ENCODE data around the gene TPST1. TPM values are rescaled to one million over a fixed set of nuclear protein-coding genes. Genes with fewer than 3 reads are reported as not detected.
A peak's percentile ranks its signal among the peaks of the same experiment; 100 is the strongest.
"Not testable (repeated sequence)": the region's sequence is repeated elsewhere in the genome, so short reads cannot be mapped to it uniquely, and the experiment has no call there.

TPST1 gene
- polyA plus RNA-seq, 2 donors = 4.4 to 5.9 TPM

- H3K4me3 ChIP-seq (ENCODE audit: low read depth in 1 of 2, low read length in 2 of 2); H3K36me3 ChIP-seq (ENCODE audit: control insufficient read depth in 2 of 2, insufficient read depth in 2 of 2, low read length in 1 of 2); H3K27me3 ChIP-seq (ENCODE audit: control insufficient read depth in 1 of 2, insufficient read depth in 2 of 2, low read length in 2 of 2); H3K4me1 ChIP-seq (ENCODE audit: control insufficient read depth in 2 of 2, insufficient read depth in 2 of 2, low read length in 1 of 2); H3K27ac ChIP-seq (ENCODE audit: low read depth in 2 of 2, low read length in 1 of 2); H3K9me3 ChIP-seq (ENCODE audit: control insufficient read depth in 2 of 2, insufficient read depth in 1 of 2, low read depth in 1 of 2, low read length in 1 of 2): not testable (repeated sequence)
- WGBS, 2 donors = 49 to 64% methylated on average over 9 of the region's 9 CpGs
Observed at GRCh38 chr7:66172536-66173401, 32.4 kb upstream of the TPST1 start.

- H3K36me3 ChIP-seq (ENCODE audit: control insufficient read depth in 2 of 2, insufficient read depth in 2 of 2, low read length in 1 of 2) = no peaks in the 10 kb centered on the region
- 78 to 83% methylated on average over 5 of the region's 5 CpGs for WGBS, 2 donors
- no peak overlapping the region for H3K4me3 ChIP-seq (ENCODE audit: low read depth in 1 of 2, low read length in 2 of 2)
- no peaks in the 10 kb centered on the region for H3K27me3 ChIP-seq (ENCODE audit: control insufficient read depth in 1 of 2, insufficient read depth in 2 of 2, low read length in 2 of 2)
- no peak overlapping the region for H3K27ac ChIP-seq (ENCODE audit: low read depth in 2 of 2, low read length in 1 of 2)
- peaks cover 0 to 7% of the 10 kb centered on the region in 2 donors for H3K4me1 ChIP-seq (ENCODE audit: control insufficient read depth in 2 of 2, insufficient read depth in 2 of 2, low read length in 1 of 2)
- H3K9me3 ChIP-seq (ENCODE audit: control insufficient read depth in 2 of 2, insufficient read depth in 1 of 2, low read depth in 1 of 2, low read length in 1 of 2) = no peaks in the 10 kb centered on the region
Observed at GRCh38 chr7:66173856-66174255, 31.3 kb upstream of the TPST1 start.

DNA sequence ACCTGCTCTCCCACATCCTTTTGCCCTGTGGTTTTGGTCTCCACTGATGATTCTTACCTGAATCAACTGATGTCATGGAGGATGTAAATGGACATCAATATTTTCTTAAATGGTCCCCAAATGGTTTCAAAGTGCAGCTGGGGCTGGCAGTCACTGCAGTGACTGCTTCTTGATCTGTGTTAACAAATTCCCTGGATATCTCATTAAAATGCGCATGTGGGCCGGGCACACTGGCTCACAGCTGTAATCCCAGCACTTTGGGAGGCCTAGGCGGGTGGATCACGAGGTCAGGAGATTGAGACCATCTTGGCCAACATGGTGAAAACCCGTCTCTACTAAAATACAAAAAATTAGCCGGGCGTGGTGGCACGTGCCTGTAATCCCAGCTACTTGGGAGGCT is 30.1 kb upstream of the TPST1 start:
- H3K9me3 ChIP-seq (ENCODE audit: control insufficient read depth in 2 of 2, insufficient read depth in 1 of 2, low read depth in 1 of 2, low read length in 1 of 2); H3K27me3 ChIP-seq (ENCODE audit: control insufficient read depth in 1 of 2, insufficient read depth in 2 of 2, low read length in 2 of 2); H3K4me3 ChIP-seq (ENCODE audit: low read depth in 1 of 2, low read length in 2 of 2); H3K4me1 ChIP-seq (ENCODE audit: control insufficient read depth in 2 of 2, insufficient read depth in 2 of 2, low read length in 1 of 2); H3K27ac ChIP-seq (ENCODE audit: low read depth in 2 of 2, low read length in 1 of 2); H3K36me3 ChIP-seq (ENCODE audit: control insufficient read depth in 2 of 2, insufficient read depth in 2 of 2, low read length in 1 of 2): not testable (repeated sequence)
- WGBS, 2 donors = 90 to 93% methylated on average over 8 of the region's 8 CpGs

DNA sequence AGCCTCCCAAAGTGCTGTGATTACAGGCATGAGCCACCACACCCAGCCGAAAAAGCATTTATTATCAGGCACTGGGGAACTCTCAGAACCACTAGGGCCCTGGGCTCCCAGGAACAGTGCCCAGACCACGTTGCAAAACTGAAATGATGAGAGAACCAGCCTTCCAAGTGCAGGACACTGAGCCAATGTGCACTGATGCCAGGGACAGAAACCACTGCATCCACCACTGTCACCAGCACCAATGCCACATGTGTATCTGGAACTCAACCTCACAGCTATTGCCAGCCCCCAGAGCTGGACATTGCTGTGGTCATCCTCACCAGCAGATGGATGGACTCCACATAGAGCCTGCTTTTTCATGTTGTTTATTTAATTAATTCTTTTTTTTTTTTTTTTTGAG is 28.2 kb upstream of the TPST1 start:
- Histone ChIP-seq H3K27me3 (ENCODE audit: control insufficient read depth in 1 of 2, insufficient read depth in 2 of 2, low read length in 2 of 2) (no peaks in the 10 kb centered on the region), H3K27ac (ENCODE audit: low read depth in 2 of 2, low read length in 1 of 2) (no peak overlapping the region), H3K36me3 (ENCODE audit: control insufficient read depth in 2 of 2, insufficient read depth in 2 of 2, low read length in 1 of 2) (no peaks in the 10 kb centered on the region), H3K9me3 (ENCODE audit: control insufficient read depth in 2 of 2, insufficient read depth in 1 of 2, low read depth in 1 of 2, low read length in 1 of 2) (no peaks in the 10 kb centered on the region), H3K4me1 (ENCODE audit: control insufficient read depth in 2 of 2, insufficient read depth in 2 of 2, low read length in 1 of 2) (no peaks in the 10 kb centered on the region), H3K4me3 (ENCODE audit: low read depth in 1 of 2, low read length in 2 of 2) (no peak overlapping the region)
- 57 to 68% methylated on average over 2 of the region's 2 CpGs for WGBS, 2 donors

DNA sequence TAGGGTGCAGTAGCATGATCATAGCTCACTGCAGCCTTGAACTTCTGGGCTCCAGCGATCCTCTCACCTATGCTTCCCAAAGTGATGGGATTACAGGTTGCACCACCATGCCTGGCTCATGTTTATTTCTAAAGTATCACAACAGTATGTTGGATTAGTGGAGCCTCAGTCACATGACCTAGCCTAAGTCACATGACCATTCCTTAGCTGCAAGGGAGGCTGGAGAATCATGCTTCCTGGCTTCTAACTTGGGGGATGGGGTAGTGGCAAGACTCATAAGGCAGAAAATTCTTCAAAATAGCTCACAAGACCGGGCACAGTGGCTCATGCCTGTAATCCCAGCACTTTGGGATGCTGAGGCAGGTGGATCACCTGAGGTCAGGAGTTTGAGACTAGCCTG is 26.9 kb upstream of the TPST1 start:
- no peaks in the 10 kb centered on the region for H3K36me3 ChIP-seq (ENCODE audit: control insufficient read depth in 2 of 2, insufficient read depth in 2 of 2, low read length in 1 of 2)
- WGBS, 2 donors = 97 to 98% methylated on average over 2 of the region's 2 CpGs

DNA sequence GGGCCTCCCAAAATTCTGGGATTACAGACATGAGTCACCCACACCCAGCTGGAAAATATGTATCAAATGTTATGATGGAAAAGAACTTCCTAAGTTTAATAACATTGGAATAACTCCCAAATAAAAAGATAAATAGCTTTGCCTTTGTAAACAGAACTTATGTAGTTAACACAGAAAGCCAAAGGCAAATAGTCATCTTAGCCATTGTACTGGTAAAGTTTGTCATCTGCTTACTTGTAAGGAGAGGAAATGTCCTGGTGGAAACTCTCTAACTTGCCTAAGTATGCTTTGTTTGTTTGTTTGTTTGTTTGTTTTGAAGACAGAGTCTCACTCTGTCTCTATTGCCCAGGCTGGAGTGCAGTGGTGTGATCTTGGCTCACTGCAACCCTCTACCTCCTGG is 23.8 kb upstream of the TPST1 start:
- H3K27me3 ChIP-seq (ENCODE audit: control insufficient read depth in 1 of 2, insufficient read depth in 2 of 2, low read length in 2 of 2) = no peaks in the 10 kb centered on the region
- no peaks in the 10 kb centered on the region for H3K9me3 ChIP-seq (ENCODE audit: control insufficient read depth in 2 of 2, insufficient read depth in 1 of 2, low read depth in 1 of 2, low read length in 1 of 2)
- H3K27ac ChIP-seq (ENCODE audit: low read depth in 2 of 2, low read length in 1 of 2) = no peak overlapping the region
- no peaks in the 10 kb centered on the region for H3K4me1 ChIP-seq (ENCODE audit: control insufficient read depth in 2 of 2, insufficient read depth in 2 of 2, low read length in 1 of 2)
- no peaks in the 10 kb centered on the region for H3K36me3 ChIP-seq (ENCODE audit: control insufficient read depth in 2 of 2, insufficient read depth in 2 of 2, low read length in 1 of 2)
- no peak overlapping the region for H3K4me3 ChIP-seq (ENCODE audit: low read depth in 1 of 2, low read length in 2 of 2)

More for the DNA sequence above, 26.9 kb upstream of the TPST1 start:
- H3K27ac ChIP-seq (ENCODE audit: low read depth in 2 of 2, low read length in 1 of 2) = no peak overlapping the region
- no peaks in the 10 kb centered on the region for H3K27me3 ChIP-seq (ENCODE audit: control insufficient read depth in 1 of 2, insufficient read depth in 2 of 2, low read length in 2 of 2)
- no peaks in the 10 kb centered on the region for H3K4me1 ChIP-seq (ENCODE audit: control insufficient read depth in 2 of 2, insufficient read depth in 2 of 2, low read length in 1 of 2)
- H3K4me3 ChIP-seq (ENCODE audit: low read depth in 1 of 2, low read length in 2 of 2) = no peak overlapping the region
- H3K9me3 ChIP-seq (ENCODE audit: control insufficient read depth in 2 of 2, insufficient read depth in 1 of 2, low read depth in 1 of 2, low read length in 1 of 2) = no peaks in the 10 kb centered on the region

- Histone ChIP-seq H3K27me3 (ENCODE audit: control insufficient read depth in 1 of 2, insufficient read depth in 2 of 2, low read length in 2 of 2) (no peaks in the 10 kb centered on the region), H3K36me3 (ENCODE audit: control insufficient read depth in 2 of 2, insufficient read depth in 2 of 2, low read length in 1 of 2) (no peaks in the 10 kb centered on the region), H3K4me1 (ENCODE audit: control insufficient read depth in 2 of 2, insufficient read depth in 2 of 2, low read length in 1 of 2) (no peaks in the 10 kb centered on the region), H3K27ac (ENCODE audit: low read depth in 2 of 2, low read length in 1 of 2) (no peak overlapping the region), H3K9me3 (ENCODE audit: control insufficient read depth in 2 of 2, insufficient read depth in 1 of 2, low read depth in 1 of 2, low read length in 1 of 2) (no peaks in the 10 kb centered on the region), H3K4me3 (ENCODE audit: low read depth in 1 of 2, low read length in 2 of 2) (no peak overlapping the region)
- WGBS, 2 donors = 96 to 97% methylated on average over 2 of the region's 2 CpGs
Observed at GRCh38 chr7:66181845-66182244, 23.3 kb upstream of the TPST1 start.

- no peaks in the 10 kb centered on the region for H3K4me1 ChIP-seq (ENCODE audit: control insufficient read depth in 2 of 2, insufficient read depth in 2 of 2, low read length in 1 of 2)
- WGBS, 2 donors = 95% methylated on average over 6 of the region's 6 CpGs
- no peaks in the 10 kb centered on the region for H3K9me3 ChIP-seq (ENCODE audit: control insufficient read depth in 2 of 2, insufficient read depth in 1 of 2, low read depth in 1 of 2, low read length in 1 of 2)
- H3K27me3 ChIP-seq (ENCODE audit: control insufficient read depth in 1 of 2, insufficient read depth in 2 of 2, low read length in 2 of 2) = no peaks in the 10 kb centered on the region
- H3K4me3 ChIP-seq (ENCODE audit: low read depth in 1 of 2, low read length in 2 of 2) = no peak overlapping the region
- H3K36me3 ChIP-seq (ENCODE audit: control insufficient read depth in 2 of 2, insufficient read depth in 2 of 2, low read length in 1 of 2) = no peaks in the 10 kb centered on the region
- H3K27ac ChIP-seq (ENCODE audit: low read depth in 2 of 2, low read length in 1 of 2) = no peak overlapping the region
Observed at GRCh38 chr7:66182920-66183319, 22.2 kb upstream of the TPST1 start.

GRCh38 chr7:66183700-66184099 is 21.4 kb upstream of the TPST1 start:
- no peaks in the 10 kb centered on the region for H3K36me3 ChIP-seq (ENCODE audit: control insufficient read depth in 2 of 2, insufficient read depth in 2 of 2, low read length in 1 of 2)
- no peak overlapping the region for H3K4me3 ChIP-seq (ENCODE audit: low read depth in 1 of 2, low read length in 2 of 2)
- peak overlapping the region in 1 of 2 donors; percentile 3 for H3K27ac ChIP-seq (ENCODE audit: low read depth in 2 of 2, low read length in 1 of 2)
- H3K4me1 ChIP-seq (ENCODE audit: control insufficient read depth in 2 of 2, insufficient read depth in 2 of 2, low read length in 1 of 2) = no peaks in the 10 kb centered on the region
- H3K27me3 ChIP-seq (ENCODE audit: control insufficient read depth in 1 of 2, insufficient read depth in 2 of 2, low read length in 2 of 2) = no peaks in the 10 kb centered on the region
- H3K9me3 ChIP-seq (ENCODE audit: control insufficient read depth in 2 of 2, insufficient read depth in 1 of 2, low read depth in 1 of 2, low read length in 1 of 2) = no peaks in the 10 kb centered on the region
- WGBS, 2 donors = 76 to 81% methylated on average over 2 of the region's 2 CpGs

DNA sequence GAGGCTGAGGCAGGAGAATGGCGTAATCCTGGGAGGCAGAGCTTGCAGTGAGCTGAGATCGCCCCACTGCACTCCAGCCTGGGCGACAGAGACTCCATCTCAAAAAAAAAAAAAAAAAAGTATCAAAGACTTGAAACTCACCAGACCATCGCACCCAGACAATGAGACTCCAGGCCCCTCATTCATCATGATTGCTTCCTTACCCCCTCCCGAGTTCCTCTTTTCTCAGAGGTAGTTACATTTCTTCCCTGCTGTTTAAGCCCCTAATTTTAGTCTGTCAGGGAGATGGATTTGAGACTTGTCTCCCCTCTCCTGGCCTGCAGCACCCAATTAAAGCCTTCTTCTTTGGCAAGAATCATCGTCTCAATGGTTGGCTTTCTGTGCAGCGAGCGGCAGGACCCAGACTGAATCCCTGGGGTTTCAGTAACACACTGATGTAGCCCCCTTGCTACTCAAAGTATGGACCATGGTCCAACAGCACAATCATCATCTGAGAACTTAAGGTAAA is 19.4 kb upstream of the TPST1 start:
- Histone ChIP-seq H3K36me3 (ENCODE audit: control insufficient read depth in 2 of 2, insufficient read depth in 2 of 2, low read length in 1 of 2) (no peaks in the 10 kb centered on the region), H3K27me3 (ENCODE audit: control insufficient read depth in 1 of 2, insufficient read depth in 2 of 2, low read length in 2 of 2) (no peaks in the 10 kb centered on the region), H3K4me3 (ENCODE audit: low read depth in 1 of 2, low read length in 2 of 2) (no peak overlapping the region), H3K9me3 (ENCODE audit: control insufficient read depth in 2 of 2, insufficient read depth in 1 of 2, low read depth in 1 of 2, low read length in 1 of 2) (no peaks in the 10 kb centered on the region), H3K27ac (ENCODE audit: low read depth in 2 of 2, low read length in 1 of 2) (no peak overlapping the region), H3K4me1 (ENCODE audit: control insufficient read depth in 2 of 2, insufficient read depth in 2 of 2, low read length in 1 of 2) (peaks cover 2 to 3% of the 10 kb centered on the region in 2 donors)
- WGBS, 2 donors = 92 to 95% methylated on average over 8 of the region's 8 CpGs

Data from esophagus (tissue), 2 donors.